WTC11 (cell line): ENCODE results near the gene FKBP10. TPM values are rescaled to one million over a fixed set of nuclear protein-coding genes. Genes with fewer than 3 reads are reported as not detected.
A peak's percentile ranks its signal among the peaks of the same experiment; 100 is the strongest.

Source experiments
- ATAC-seq: fragments of 200-7000 bp; cut with Tn5 transposase; 2 replicates; pipeline ENCODE4 v1.10.0; 2021; ENCODE audit warnings: mild to moderate bottlenecking, moderate library complexity
- CTCF ChIA-PET: fragments of 300-600 bp; sonication (Branson Sonifier 250); formaldehyde crosslinking; loops from one replicate; lab custom pipeline; 2021; ENCODE audit warnings: antibody characterized with exemption; lab: Charles Lee
- POLR2A ChIA-PET: fragments of 350-600 bp; sonication (Branson Sonifier 250); formaldehyde crosslinking; loops from one replicate; lab custom pipeline; 2021; ENCODE audit warnings: antibody characterized with exemption; lab: Charles Lee
- DNase-seq: peaks from one replicate; pipeline ENCODE4 v3.0.0; 2021; ENCODE audit warnings: low spot score
- H3K27ac Mint-ChIP-seq: 2 replicates; pipeline ENCODE4 v1.8.0; 2021; ENCODE audit warnings: mixed read lengths
- H3K27me3 Mint-ChIP-seq: 2 replicates; pipeline ENCODE4 v1.8.0; 2021; ENCODE audit warnings: low read depth, mild to moderate bottlenecking, moderate library complexity, mixed read lengths
- H3K36me3 Mint-ChIP-seq: 2 replicates; pipeline ENCODE4 v1.8.0; 2021; ENCODE audit warnings: mixed read lengths
- H3K4me1 Mint-ChIP-seq: 2 replicates; pipeline ENCODE4 v1.8.0; 2022; ENCODE audit warnings: mixed read lengths
- H3K4me3 Mint-ChIP-seq: 2 replicates; pipeline ENCODE4 v1.8.0; 2021; ENCODE audit warnings: mild to moderate bottlenecking, moderate library complexity, mixed read lengths
- H3K9me3 Mint-ChIP-seq: 2 replicates; pipeline ENCODE4 v1.8.0; 2021; ENCODE audit warnings: mixed read lengths
- ATF3 ChIP-seq: sonication (generic); formaldehyde crosslinking; conservative IDR thresholded peaks from 2 replicates; pipeline ENCODE4 v1.8.1; 2022; ENCODE audit warnings: mild to moderate bottlenecking, missing genetic modification reagents
- ATF6 ChIP-seq: sonication (generic); formaldehyde crosslinking; IDR thresholded peaks from 2 replicates; pipeline ENCODE4 v1.8.1; 2023; ENCODE audit warnings: mild to moderate bottlenecking, missing genetic modification reagents
- CTCF ChIP-seq: fragments of 200-600 bp; IDR thresholded peaks from 2 replicates; pipeline ENCODE4 v1.8.0; 2022; ENCODE audit warnings: antibody characterized with exemption
- ELF4 ChIP-seq: sonication (generic); formaldehyde crosslinking; IDR thresholded peaks from 2 replicates; pipeline ENCODE4 v1.8.1; 2022; ENCODE audit warnings: low read depth, mild to moderate bottlenecking, moderate library complexity, missing genetic modification reagents
- ETV6 ChIP-seq: sonication (generic); formaldehyde crosslinking; IDR thresholded peaks from 2 replicates; pipeline ENCODE4 v1.8.1; 2022; ENCODE audit warnings: mild to moderate bottlenecking, missing genetic modification reagents
- FOXP4 ChIP-seq: sonication (generic); formaldehyde crosslinking; IDR thresholded peaks from 2 replicates; pipeline ENCODE4 v1.8.0; 2022; ENCODE audit warnings: mild to moderate bottlenecking, missing genetic modification reagents
- GABPB1 ChIP-seq: sonication (generic); formaldehyde crosslinking; IDR thresholded peaks from 2 replicates; pipeline ENCODE4 v1.8.1; 2023; ENCODE audit warnings: mild to moderate bottlenecking, missing genetic modification reagents
- MLX ChIP-seq: sonication (generic); formaldehyde crosslinking; IDR thresholded peaks from 2 replicates; pipeline ENCODE4 v1.8.1; 2023; ENCODE audit warnings: mild to moderate bottlenecking, missing genetic modification reagents, moderate library complexity
- MYBL2 ChIP-seq: sonication (generic); formaldehyde crosslinking; IDR thresholded peaks from 2 replicates; pipeline ENCODE4 v1.8.1; 2023; ENCODE audit warnings: mild to moderate bottlenecking, moderate library complexity, missing genetic modification reagents
- NR2C2 ChIP-seq: sonication (generic); formaldehyde crosslinking; IDR thresholded peaks from 2 replicates; pipeline ENCODE4 v1.8.0; 2022; ENCODE audit warnings: mild to moderate bottlenecking, missing genetic modification reagents
- SMAD4 ChIP-seq: sonication (generic); formaldehyde crosslinking; IDR thresholded peaks from 2 replicates; pipeline ENCODE4 v1.8.0; 2022; ENCODE audit warnings: mild to moderate bottlenecking, missing genetic modification reagents
- USF2 ChIP-seq: sonication (generic); formaldehyde crosslinking; IDR thresholded peaks from 2 replicates; pipeline ENCODE4 v1.8.1; 2023; ENCODE audit warnings: mild to moderate bottlenecking, missing genetic modification reagents, moderate library complexity
- ZNF219 ChIP-seq: sonication (generic); formaldehyde crosslinking; IDR thresholded peaks from 2 replicates; pipeline ENCODE4 v1.8.0; 2023; ENCODE audit warnings: missing genetic modification reagents, mild to moderate bottlenecking, borderline replicate concordance
- ZNF671 ChIP-seq: fragments of 250-450 bp; sonication (Bioruptor Pico); IDR thresholded peaks from 2 replicates; pipeline ENCODE4 v1.8.0; 2021; ENCODE audit warnings: mild to moderate bottlenecking
- total RNA-seq: library from RNA; stranded (reverse); gene quantifications from 3 replicates; pipeline ENCODE4 v1.2.3, GENCODE V29; 2021
- TF ChIP-seq, protein P1 (sequence below): fragments of 250-450 bp; sonication (Bioruptor Pico); IDR thresholded peaks from 2 replicates; pipeline ENCODE4 v2.1.2; 2022; ENCODE audit warnings: mild to moderate bottlenecking, moderate library complexity
- TF ChIP-seq, protein P2 (sequence below): sonication (generic); formaldehyde crosslinking; IDR thresholded peaks from 2 replicates; pipeline ENCODE4 v1.8.1; 2022; ENCODE audit warnings: low read depth, missing genetic modification reagents, borderline replicate concordance

Gene FKBP10
- total RNA-seq, 1 experiment from 2014 or later = 243 TPM

DNA sequence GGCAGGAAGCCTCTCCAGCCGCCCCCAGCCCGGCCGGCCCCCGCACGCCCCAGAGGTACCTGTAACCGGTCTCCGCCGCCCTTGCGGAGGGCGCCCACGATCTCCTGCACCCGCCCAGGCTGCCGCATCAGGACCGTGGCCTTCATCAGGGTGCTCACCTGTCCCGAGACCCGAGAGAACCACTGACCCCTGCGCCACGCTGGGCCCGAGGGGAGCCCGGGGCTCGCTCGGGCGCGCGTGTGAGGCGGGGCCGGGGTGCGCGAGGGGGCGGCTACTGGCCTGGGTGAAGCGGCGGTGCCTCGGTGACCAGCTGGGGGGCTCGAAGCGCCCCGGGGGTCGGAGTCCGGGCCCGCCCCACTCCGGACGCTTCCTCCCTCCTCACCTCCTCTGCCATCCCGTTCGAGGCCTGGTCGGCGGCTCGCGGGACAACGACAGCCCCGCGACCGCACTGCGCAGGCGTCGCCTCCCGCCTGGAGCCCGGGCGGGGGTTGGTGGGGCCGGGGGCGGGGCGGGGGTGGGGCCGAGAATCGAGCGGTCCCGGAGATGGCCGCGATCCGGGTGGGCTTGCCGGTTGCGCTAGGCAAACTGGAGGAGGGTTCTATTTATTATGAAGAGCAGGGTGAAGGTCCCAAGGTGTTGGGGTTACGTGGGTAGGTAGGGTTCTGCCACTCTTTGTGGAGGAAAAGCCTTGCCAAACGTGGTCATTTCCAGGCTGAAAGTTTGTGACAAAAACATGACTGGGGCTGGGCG lies 23.2 kb downstream of the FKBP10 start, which contains the start of gene NT5C3B (continued):
- TF ChIP-seq CTCF = no peak
- TF ChIP-seq, protein P1, sequence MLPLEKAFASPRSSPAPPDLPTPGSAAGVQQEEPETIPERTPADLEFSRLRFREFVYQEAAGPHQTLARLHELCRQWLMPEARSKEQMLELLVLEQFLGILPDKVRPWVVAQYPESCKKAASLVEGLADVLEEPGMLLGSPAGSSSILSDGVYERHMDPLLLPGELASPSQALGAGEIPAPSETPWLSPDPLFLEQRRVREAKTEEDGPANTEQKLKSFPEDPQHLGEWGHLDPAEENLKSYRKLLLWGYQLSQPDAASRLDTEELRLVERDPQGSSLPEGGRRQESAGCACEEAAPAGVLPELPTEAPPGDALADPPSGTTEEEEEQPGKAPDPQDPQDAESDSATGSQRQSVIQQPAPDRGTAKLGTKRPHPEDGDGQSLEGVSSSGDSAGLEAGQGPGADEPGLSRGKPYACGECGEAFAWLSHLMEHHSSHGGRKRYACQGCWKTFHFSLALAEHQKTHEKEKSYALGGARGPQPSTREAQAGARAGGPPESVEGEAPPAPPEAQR (CRISPR knock-in tag) = no peak
- TF ChIP-seq USF2 = no peak
- TF ChIP-seq, protein P2, sequence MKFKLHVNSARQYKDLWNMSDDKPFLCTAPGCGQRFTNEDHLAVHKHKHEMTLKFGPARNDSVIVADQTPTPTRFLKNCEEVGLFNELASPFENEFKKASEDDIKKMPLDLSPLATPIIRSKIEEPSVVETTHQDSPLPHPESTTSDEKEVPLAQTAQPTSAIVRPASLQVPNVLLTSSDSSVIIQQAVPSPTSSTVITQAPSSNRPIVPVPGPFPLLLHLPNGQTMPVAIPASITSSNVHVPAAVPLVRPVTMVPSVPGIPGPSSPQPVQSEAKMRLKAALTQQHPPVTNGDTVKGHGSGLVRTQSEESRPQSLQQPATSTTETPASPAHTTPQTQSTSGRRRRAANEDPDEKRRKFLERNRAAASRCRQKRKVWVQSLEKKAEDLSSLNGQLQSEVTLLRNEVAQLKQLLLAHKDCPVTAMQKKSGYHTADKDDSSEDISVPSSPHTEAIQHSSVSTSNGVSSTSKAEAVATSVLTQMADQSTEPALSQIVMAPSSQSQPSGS (CRISPR knock-in tag) = no peak
- TF ChIP-seq ETV6 (CRISPR knock-in tag) = peak; percentile 49
- no peak; the same call in 1 of the 2 replicates for TF ChIP-seq ZNF219 (CRISPR knock-in tag)
- no peak for TF ChIP-seq ATF6 (CRISPR knock-in tag)
- no peak for TF ChIP-seq NR2C2 (CRISPR knock-in tag)
- no peak; the same call in 1 of the 2 replicates for TF ChIP-seq MYBL2
- TF ChIP-seq ELF4 (CRISPR knock-in tag) = no peak
- no peak for TF ChIP-seq ATF3
- no peak for TF ChIP-seq ZNF671
- TF ChIP-seq SMAD4 = no peak

DNA sequence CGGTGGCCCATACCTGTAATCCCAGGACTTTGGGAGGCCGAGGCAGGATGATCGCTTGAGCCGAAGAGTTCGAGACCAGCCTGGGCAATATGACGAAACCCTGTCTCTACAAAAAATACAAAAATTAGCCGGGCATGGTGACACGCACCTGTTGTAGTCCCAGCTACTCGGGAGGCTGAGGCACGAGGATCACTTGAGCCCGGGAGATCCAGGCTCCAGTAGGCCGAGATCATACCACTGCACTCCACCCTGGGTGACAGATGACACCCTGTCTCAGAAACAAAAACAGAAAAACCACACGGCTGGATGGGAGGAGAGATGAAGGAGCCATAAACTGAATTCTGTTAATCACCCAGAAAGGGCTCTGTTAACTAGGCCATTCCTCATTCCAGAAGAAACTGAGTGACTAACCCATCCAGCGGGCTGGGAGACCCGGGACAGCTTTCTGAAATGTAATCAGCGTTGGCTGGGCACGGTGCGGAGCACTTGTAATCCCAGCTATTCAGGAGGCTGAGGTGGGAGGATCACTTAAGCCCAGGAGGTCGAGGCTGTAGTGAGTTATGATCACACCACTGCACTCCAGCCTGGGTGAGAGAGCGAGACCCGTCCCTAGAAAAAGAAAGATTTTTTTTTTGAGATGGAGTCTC lies 23.9 kb downstream of the FKBP10 start:
- H3K4me1 Mint-ChIP-seq = peaks cover 9% of the 10 kb centered on the region
- POLR2A ChIA-PET = interaction anchor here (0.7 to 1.7 kb wide), 2 partner anchors 15 to 25 kb away, joined by 3 to 4 read pairs; partner anchors contain the start of gene P3H4
- H3K27me3 Mint-ChIP-seq = peaks cover 14% of the 10 kb centered on the region
- TF ChIP-seq MLX (CRISPR knock-in tag) (no peak), GABPB1 (CRISPR knock-in tag) (peak; percentile 33; the same call in 1 of the 2 replicates), FOXP4 (CRISPR knock-in tag) (no peak), NR2C2 (CRISPR knock-in tag) (no peak)
- DNase-seq (no peak), ATAC-seq (no peak)
- peaks cover 18% of the 10 kb centered on the region for H3K36me3 Mint-ChIP-seq
- CTCF ChIA-PET = interaction anchor here (1.9 kb wide), 1 partner anchor 99 kb away, joined by 6 read pairs; no protein-coding TSS in a partner anchor
- H3K4me3 Mint-ChIP-seq = peak overlapping the region; percentile 77
- no peaks in the 10 kb centered on the region for H3K9me3 Mint-ChIP-seq
- H3K27ac Mint-ChIP-seq = no peak overlapping the region
